ENCODE data around the gene ZNF473. TPM values are rescaled to one million over a fixed set of nuclear protein-coding genes. Genes with fewer than 3 reads are reported as not detected.

ZNF473 gene
- polyA plus RNA-seq, 1 donor (not counting 4 experiments of a cell fraction or from before 2014, with no cell fraction given): 7.7 TPM

- Histone ChIP-seq H4K20me1 (ENCODE audit: control insufficient read depth, extremely low read depth, insufficient read depth, low read length) (peaks cover 8% of the 10 kb centered on the region), H2AFZ (ENCODE audit: control insufficient read depth, low read length) (no peak overlapping the region), H3K79me2 (ENCODE audit: control insufficient read depth, insufficient read depth, low read length) (no peaks in the 10 kb centered on the region), H3K4me1 (ENCODE audit: control insufficient read depth, extremely low read depth, insufficient read depth, low read length) (peaks cover 12% of the 10 kb centered on the region), H3K27ac (ENCODE audit: control insufficient read depth, insufficient read depth, low read length) (no peak overlapping the region), H3K4me2 (ENCODE audit: control insufficient read depth, extremely low read depth, insufficient read depth, low read depth, low read length) (no peak overlapping the region), H3K27me3 (ENCODE audit: control insufficient read depth, extremely low read depth, insufficient read depth, low read length) (no peaks in the 10 kb centered on the region), H3K9me1 (ENCODE audit: control insufficient read depth, extremely low read depth, insufficient read depth, low read length) (peaks cover 2% of the 10 kb centered on the region), H3K9ac (ENCODE audit: control insufficient read depth, extremely low read depth, insufficient read depth, low read length) (no peak overlapping the region), H3K4me3 (ENCODE audit: control insufficient read depth in 2 of 3, extremely low read depth in 1 of 3, insufficient read depth in 2 of 3, low read depth in 1 of 3, low read length in 3 of 3) (no peak overlapping the region), H3K9me3 (ENCODE audit: control insufficient read depth, low read depth, low read length) (no peaks in the 10 kb centered on the region), H3K36me3 (ENCODE audit: control insufficient read depth in 2 of 2, extremely low read depth in 1 of 2, insufficient read depth in 2 of 2, low read length in 2 of 2) (peaks cover 2 to 32% of the 10 kb centered on the region in 2 experiments)
- FAIRE-seq (no peak), DNase-seq (ENCODE audit: low read depth, low spot score) (no peak)
- TF ChIP-seq EZH2 (IDR thresholded peaks at IDR 0.05; ENCODE audit: low read length) (no peak), CTCF (optimal IDR thresholded peaks at IDR 0.05 in 1 of 3, IDR thresholded peaks at IDR 0.05 in 1 of 3, conservative IDR thresholded peaks at IDR 0.05 in 1 of 3; ENCODE audit: extremely low read depth in 1 of 3, insufficient read depth in 2 of 3, low read length in 3 of 3) (peak in 2 of 3 experiments; percentile 21 to 54)
- dilution Hi-C loops (cut with MboI; ENCODE audit: extremely low pct_ligation_motif_present, low sequenced_read_pairs): no loop called here
Measured at GRCh38 chr19:50008532-50008931, 17.3 kb upstream of the ZNF473 start.

GRCh38 chr19:50016225-50016807 lies 9.5 kb upstream of the ZNF473 start:
- Histone ChIP-seq H4K20me1 (ENCODE audit: control insufficient read depth, extremely low read depth, insufficient read depth, low read length) (peaks cover 3% of the 10 kb centered on the region), H3K27ac (ENCODE audit: control insufficient read depth, insufficient read depth, low read length) (no peak overlapping the region), H3K9me1 (ENCODE audit: control insufficient read depth, extremely low read depth, insufficient read depth, low read length) (no peaks in the 10 kb centered on the region), H3K36me3 (ENCODE audit: control insufficient read depth in 2 of 2, extremely low read depth in 1 of 2, insufficient read depth in 2 of 2, low read length in 2 of 2) (peaks cover 20 to 29% of the 10 kb centered on the region in 2 experiments), H3K4me2 (ENCODE audit: control insufficient read depth, extremely low read depth, insufficient read depth, low read depth, low read length) (no peak overlapping the region), H3K79me2 (ENCODE audit: control insufficient read depth, insufficient read depth, low read length) (peaks cover 1% of the 10 kb centered on the region), H2AFZ (ENCODE audit: control insufficient read depth, low read length) (no peak overlapping the region), H3K4me1 (ENCODE audit: control insufficient read depth, extremely low read depth, insufficient read depth, low read length) (no peaks in the 10 kb centered on the region), H3K9ac (ENCODE audit: control insufficient read depth, extremely low read depth, insufficient read depth, low read length) (no peak overlapping the region), H3K4me3 (ENCODE audit: control insufficient read depth in 2 of 3, extremely low read depth in 1 of 3, insufficient read depth in 2 of 3, low read depth in 1 of 3, low read length in 3 of 3) (no peak overlapping the region), H3K27me3 (ENCODE audit: control insufficient read depth, extremely low read depth, insufficient read depth, low read length) (no peaks in the 10 kb centered on the region), H3K9me3 (ENCODE audit: control insufficient read depth, low read depth, low read length) (no peaks in the 10 kb centered on the region)
- FAIRE-seq (no peak), DNase-seq (ENCODE audit: low read depth, low spot score) (no peak)
- dilution Hi-C loops (cut with MboI; ENCODE audit: extremely low pct_ligation_motif_present, low sequenced_read_pairs): no loop called here
- TF ChIP-seq CTCF (optimal IDR thresholded peaks at IDR 0.05 in 1 of 3, IDR thresholded peaks at IDR 0.05 in 1 of 3, conservative IDR thresholded peaks at IDR 0.05 in 1 of 3; ENCODE audit: extremely low read depth in 1 of 3, insufficient read depth in 2 of 3, low read length in 3 of 3) (no peak), EZH2 (IDR thresholded peaks at IDR 0.05; ENCODE audit: low read length) (no peak)

All from keratinocyte (primary cell).